Upper lobe of left lung (tissue), 4 donors: ENCODE measurements around the gene STX2.

Experiments used
- CTCF ChIP-seq, 6 experiments: fragments of 450-650 bp in 4 of 6; fragments of 200-600 bp in 2 of 6; sonication (generic) in 2 of 6; IDR thresholded peaks; one replicate each; pipeline ENCODE4 v1.5.1; 2016 to 2019; ENCODE audit warnings: antibody characterized with exemption in 6 of 6
- POLR2A ChIP-seq, 4 donors: fragments of 450-650 bp; IDR thresholded peaks; one replicate each; pipeline ENCODE4 v1.5.1; 2016 to 2017; ENCODE audit warnings: antibody characterized with exemption in 4 of 4, mild to moderate bottlenecking in 2 of 4

GRCh38 chr12:130827432-130827831 is 11.6 kb downstream of the STX2 start:
- TF ChIP-seq CTCF (IDR thresholded peaks at IDR 0.05) (no peak), POLR2A (IDR thresholded peaks at IDR 0.05) (no peak)
